Activated T-helper 9 cell treated with anti-CD3 and anti-CD28 coated beads, Interleukin-2, amount 50 U/mL, for 16 hours (primary cell): ENCODE data around the gene SFMBT2.

Source experiments
- DNase-seq: peaks from one replicate; pipeline ENCODE4 v3.0.0-alpha.2; 2020; ENCODE audit warnings: low read depth

SFMBT2 gene

DNA sequence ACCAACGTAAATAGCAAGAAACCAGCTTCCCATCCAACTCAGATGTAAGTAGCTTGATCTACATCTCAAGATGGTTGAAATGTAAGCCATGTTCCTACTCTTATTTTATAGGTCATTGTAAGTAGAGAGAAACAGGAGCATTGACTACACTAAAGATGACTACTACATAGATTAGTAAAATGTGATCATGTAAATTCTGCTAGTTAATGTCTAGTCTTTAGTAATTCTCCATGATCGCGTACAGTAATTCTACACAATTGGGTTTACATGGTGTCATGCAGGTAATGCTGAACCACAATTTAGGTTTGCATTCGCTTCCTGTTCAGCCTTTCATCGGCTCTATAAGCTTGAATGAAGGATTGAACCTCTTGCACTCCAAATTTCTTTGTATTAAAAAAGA, 14.9 kb upstream of the SFMBT2 start:
- no peak for DNase-seq

DNA sequence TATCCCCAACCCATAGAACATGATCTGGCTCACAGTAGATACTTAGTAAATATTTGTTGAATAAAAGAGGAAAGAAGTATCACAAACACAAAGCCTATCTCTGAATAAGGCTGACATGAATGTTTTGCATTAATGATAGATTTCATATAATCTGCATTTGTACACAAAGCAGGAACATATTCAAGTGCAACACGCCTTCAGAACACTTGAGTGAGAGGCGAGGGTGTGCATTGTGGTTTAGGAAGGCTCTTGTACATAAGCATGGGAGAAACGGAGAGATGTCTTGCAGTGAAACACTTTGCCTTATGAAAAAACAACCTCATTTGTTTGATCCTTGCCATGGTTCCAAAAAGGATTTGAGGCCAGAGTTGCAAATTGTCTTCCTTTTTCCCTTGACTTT, 14.1 kb upstream of the SFMBT2 start:
- DNase-seq: no peak

DNA sequence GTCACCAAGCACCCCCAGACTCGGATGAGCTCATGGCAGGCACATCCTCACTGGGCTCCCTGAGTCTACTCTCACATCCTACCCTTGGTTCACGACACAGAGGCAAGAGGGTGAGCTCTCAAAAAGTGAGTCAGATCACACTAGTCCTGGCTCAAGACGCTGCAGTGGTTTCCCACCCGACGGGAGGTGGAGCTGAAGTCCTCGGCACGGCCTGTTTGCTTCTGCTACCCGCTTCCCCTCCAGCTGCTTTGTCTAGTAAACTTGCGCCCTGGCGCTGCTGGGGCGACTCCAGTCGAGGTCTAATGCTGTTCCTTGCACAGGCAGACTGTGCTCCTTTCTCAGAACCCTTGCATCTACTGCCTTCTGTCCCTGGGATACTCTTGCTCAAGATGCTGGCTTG, 13.5 kb upstream of the SFMBT2 start:
- DNase-seq: no peak

DNA sequence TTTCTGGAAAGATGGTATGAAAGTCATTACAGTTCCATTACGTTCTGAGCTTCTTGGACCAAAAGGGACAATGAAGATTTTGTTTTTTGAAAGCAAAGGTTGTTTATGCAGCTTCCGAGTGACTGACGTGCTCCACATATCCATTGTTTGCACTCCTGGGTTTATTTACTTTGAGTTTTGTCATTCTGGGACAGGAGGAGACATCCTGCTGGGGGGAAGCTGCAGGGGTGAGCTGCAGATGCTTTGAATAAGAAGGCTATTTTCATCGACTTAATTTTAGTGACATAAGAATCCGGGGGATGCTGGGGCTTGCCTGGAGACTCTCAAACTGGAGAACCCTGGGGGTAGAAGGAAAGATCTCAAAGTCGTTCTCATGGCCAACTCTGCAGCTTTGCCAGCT, 12.7 kb upstream of the SFMBT2 start:
- DNase-seq: no peak

DNA sequence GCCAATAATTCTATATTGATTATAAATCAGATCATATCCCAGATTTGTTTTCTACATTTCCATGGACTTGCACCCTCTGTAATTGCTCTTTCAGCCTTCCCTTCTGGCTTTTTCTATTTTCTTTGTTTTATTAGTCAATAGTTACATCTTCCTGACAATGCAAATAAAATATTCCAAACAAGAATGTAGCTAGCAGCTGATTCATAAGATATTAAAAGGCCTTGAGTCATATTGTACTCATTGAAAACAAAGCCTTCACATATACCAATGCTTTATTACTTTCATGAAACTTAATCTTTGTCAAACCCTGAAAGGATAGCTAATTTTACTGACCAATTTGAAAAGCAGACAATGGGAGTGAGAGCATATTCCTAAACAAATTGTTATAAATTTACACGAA, 10.7 kb upstream of the SFMBT2 start:
- DNase-seq: no peak

DNA sequence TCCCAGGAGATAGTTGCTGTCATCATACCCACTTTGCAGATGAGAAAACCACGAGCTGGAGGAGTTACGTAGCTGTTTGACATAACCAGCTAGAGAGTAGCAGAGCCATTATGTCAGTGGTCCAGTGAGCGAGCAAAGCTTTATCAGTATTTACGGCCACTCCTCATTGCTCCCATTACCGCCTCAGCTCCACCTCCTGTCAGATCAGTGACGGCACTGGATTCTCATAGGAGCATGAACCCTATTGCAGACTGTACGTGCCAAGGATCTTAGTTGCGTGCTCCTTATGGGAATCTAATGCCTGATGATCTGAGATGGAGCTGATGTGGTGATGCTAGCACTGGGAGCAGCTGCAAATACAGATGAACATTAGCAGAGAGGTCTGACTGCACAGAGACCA, 9.2 kb upstream of the SFMBT2 start:
- no peak for DNase-seq

DNA sequence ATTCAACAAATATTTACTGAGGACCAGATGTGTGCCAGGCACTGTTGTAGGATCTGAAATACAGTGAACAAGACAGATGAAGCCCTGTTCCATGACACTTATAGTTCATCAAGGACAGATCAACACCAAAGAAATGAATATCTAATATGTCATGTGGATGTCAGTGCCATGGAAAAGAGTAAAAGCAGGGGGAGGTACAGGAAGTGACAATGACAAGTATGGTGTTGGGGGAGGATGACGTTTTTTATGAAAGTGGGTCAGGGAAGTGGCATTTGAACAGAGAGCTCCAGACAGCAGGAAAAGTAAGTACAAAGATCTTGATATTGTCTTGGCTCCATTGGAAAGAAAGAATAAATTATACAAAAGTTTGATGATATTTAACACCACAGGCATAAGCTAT, 7.0 kb upstream of the SFMBT2 start:
- no peak for DNase-seq

DNA sequence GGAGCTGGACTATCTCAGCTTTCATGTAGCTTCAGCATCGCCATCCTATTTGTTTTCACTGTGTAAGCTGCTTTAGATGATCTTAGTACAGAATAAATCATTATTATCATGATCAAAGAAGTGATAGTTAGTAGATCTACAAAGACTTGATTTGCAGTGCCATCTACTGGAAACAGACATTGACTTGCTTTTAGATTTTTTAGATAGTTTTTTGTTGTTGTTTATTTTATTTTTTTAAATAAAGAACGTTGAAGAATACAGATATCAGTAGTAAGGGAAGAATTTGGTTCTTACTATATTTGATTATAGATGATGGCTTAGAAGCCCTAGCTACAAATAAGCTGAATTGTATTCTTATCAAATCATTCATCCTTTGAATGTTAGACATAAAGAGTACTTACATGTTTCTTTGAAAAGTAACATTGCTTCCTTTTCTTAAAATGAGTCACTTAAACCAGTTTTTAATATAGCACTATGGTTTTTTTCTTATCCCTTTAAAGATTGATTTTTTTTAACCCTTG, 6.3 kb upstream of the SFMBT2 start:
- DNase-seq: no peak

DNA sequence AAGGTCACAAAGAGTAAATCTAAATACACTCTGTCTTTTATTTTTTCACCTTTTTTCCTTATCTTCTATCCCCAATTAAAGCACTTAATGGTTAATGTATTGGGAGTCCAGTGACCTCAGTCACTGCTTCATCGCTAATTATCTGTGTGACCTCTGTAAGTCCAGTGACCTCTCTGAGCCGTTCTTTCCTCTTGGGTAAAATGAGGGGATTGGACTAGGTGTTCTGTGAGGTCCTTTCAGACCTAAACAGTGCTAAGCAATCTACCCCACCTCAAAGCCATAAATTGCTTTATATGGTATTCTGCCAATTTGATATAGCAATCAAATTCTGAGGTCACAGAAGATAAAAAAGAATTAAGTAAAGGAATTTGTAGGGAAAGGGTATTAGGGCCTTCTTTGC, 3.9 kb upstream of the SFMBT2 start:
- DNase-seq: no peak

DNA sequence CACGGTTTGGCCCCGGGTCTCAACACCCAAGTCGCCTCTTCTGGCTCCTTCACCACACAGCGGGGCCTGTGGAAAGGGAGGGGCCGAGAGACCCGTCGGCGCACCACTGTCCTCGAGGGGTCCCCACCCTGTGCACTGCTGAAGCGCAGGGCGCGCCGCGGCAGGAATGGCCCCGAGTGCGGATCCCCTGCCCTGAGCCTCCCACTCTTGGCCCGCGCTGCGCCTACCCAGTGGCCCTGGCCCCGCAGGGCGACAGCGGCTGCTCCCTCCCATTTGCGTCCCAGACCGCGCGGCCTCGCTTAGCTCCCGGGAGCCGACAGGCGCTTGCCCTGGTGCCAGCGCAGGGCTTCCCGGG, 2.1 kb upstream of the SFMBT2 start:
- DNase-seq: no peak

DNA sequence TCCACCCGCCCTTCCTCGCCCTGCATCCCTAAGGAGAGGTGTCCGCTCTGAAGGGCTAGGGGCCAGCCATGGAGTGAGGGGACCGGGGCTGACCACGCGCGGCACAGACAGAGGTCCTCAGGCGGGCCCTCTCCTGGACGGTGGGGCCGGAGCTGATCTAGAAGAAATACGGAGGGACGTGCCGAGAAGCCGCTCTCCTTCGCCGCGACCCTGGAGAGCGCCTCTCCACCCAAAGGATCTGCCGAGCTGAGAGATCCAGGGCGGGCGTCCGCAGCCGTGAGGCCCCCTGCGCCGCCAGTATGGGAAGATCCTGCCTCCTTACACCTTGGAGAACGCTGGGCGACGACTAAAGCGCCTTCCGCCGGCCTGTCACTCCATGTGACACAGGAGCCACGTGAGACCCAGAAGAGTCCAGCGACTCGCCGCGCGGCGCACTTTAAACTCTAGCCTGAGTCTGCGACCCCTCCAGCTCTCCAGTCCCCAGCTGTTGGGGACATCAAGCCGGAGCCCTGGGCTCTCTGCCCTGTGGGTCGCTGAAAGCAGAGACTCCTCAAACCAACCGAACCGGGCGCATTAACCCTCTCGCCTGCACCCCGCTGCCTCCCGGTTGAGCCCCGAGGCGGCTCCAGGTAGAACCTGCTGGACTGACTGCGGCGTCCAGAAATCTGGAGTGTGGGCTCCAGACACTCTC, 1.5 kb upstream of the SFMBT2 start:
- no peak for DNase-seq

DNA sequence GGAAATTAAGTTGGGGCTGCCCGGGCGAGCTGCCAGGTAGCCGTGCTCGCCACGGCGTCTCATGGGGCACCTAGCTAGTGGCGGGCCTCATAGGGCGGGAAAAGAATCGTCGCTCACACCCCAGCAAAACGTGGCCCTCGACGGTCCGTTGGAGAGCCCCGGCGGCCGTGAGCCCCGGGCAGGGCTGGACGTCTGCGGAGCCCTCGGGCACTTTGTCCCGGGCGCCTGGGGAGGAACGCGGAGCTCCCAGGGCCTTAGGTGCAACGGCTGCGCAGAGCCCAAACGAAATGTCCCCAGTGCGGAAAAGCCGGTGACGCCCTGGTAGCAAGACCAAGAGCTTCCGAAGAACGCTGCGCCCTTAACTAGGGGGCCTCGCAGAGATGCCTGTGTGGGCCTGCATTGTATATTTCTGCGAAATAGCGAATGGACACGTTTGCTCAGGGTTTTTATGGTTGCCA, 866 bp upstream of the SFMBT2 start:
- DNase-seq: no peak

DNA sequence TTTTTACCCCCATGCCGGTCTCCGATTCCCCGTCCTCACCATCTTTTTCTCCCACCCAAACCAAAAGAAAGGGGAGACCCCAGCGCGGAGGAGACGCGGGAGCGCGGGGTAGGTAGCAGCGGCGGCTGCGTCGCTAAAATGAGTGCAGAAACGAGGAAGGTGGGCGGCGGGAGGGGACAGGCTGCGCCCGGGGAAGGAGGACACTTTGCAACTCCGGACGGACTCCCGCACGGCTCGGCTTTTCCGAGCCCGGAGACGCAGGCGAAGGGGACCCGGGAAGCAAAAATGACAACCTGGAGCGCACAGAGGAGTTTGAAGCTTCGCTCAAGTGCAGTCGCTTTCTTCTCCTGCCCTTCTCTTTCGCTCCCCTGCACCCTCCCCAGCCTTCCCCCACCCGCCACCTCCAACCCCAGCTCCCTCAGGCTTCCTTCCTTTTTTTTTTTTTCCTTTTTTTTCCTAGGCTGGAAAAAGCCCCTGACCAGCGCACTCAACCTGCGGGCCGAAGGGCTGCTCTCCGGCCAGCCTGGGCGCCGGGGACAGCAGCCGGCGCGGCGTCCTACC, 453 bp downstream of the SFMBT2 start:
- peak; percentile 21 for DNase-seq

DNA sequence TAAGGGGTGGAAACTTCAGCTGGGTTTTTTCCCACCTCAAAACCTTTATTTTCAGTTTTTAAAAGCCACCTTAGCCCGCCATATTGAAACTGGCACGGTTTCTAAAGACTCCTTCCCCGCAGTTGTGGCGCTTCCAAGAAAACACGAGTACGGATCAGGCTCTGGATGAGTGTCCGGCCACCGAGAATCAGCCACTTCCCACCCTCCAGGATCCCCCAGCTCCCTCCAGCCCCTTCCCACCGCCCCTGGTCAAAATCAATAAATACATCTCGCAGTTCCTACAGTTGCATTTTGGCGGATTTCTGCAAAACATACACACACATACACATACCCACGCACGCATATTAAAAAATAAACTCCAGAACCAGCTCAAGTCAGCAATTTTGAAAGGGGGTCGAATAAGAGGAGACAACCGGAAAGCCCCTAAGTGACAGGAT, 1.1 kb downstream of the SFMBT2 start:
- DNase-seq: peak; percentile 9

DNA sequence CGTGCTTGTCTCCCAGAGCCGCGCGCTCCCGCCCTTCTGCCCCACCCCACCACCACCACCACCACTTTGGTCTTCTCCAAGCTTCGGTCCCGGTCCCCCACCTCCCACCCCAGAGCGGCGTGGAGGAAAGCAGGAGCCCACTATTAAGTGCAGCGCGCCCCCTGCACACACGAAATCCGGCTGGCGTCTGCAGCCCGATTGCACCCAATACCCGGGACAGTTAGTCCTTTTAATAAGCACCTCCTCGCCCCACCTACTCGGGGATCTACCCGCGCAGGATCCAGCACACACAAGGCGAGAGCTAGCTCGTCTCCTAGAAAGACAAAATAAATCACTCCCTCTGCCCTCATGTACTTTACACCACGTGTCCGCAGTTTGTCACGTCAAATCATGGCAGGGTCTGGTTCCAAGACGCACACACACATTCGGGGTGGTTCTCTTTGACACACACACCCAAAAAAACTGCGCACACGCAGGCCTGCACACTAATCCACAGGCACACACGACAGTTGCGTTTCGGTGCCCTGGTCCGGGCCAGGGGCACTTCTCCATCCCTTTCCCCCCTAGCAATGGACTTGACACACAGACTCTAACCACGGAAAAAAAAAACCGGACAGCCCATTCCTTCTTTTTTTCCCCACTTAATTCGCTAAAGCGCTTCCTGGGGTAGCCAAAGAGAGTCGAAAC, 1.6 kb downstream of the SFMBT2 start:
- DNase-seq: peak; percentile 29

DNA sequence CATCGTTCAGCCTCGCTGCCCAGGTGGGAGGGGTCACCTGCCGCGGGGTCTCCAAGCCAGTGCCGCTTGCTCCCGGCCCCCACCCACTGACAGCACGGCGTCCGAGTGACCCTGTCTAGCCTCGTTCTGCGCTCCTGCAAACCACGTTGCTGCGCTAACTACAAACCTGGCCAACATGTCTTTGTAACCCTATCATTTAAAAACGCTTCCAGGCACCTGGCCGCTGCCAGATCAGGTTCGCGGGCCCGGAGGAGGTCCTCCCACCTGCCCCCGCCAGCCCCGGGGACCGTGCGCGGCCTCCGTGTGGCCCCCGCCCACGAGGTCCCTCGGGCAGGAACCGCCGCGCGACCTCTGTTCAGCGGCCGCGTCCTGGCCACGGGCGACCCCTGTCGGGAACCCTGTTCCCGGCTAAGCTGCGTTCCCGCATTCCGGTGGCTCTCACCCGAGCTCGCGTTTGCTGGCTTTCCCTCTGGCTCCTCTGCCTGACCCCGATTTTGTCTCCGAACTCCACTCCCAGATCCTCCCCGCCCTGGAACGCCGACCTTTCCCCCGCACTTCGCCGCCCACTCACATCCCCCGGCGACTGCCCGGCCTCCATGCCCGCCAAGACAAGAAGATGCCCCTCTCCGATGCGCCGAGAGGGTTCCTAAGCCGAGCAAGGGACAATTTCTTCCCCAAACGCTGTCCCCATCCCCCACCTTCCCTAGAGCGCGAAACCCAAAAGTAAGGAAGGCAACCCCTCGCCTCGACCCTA, 2.4 kb downstream of the SFMBT2 start:
- DNase-seq: peak; percentile 43

DNA sequence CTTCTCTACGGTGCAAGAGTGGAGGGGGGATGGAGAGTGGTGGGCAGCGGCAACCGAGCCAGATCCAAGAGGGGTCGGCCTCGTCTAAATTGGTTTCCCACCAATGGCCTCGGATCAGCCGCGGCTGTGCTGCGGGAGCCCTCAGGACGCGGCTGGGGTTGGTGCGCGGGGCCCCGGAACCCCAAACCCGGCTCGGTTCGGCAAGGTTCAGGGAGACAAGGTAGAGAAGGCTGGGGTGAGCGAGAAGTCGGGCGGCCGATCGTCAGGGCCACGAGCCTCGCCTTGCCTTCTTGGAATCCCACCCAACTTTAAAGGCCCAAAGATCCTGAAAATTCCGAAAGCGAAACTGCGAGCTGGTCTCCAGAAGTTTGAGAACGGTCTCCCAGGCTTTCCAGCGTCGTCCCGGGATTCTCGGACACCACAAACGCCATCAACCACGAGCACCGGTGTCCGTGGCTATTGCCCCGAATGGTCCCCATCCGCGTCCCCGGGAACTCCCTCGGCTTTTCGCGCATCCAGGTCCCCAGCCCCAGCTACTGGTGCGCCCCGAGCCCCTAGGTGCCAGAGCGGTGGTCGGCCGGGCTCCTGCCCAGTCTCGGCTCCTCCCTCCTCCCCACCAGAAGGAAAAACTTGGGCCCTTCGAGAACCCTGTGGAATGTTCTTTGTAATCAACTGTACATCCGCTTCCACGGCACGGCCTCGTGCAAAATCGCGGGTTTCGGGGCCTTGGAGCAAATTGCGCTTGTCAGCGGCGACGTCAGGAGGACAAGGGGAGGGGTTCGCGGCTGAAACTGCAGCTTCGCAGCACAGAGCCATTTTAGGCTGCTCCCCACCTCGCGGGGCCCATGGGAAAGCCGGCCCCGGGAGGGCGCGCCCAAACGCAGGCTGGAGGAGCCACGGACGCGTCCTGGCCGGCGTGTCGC, 3.2 kb downstream of the SFMBT2 start:
- DNase-seq: peak; percentile 21

DNA sequence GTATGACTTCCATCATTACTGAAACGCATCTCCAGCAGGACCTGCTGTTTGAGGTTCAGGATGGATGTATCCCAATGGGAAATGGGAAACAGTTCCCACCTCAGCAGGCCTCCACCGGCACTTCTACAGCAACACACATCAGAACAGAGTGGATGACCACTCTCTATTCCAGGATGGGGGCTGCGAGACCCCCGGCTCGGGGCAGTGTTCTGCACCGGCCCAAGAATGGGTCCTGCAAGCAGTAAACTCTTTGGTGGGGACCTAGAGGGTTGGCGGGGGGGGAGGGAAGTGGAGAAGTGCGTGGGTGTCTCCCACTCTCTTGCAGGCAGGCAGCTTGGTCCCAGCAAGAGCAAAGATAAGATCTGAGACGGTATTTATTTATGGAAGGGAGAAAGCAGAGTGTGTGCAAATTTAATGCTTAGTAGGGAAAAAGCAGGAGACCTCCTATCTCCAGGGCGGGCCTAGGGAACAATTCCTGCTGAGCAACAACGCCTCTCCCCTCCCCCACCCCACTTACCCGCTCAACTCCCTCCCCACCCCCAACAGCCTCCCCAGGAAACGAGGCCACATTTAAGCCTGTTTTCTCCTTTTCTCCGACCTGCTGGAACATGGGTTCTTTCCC, 4.0 kb downstream of the SFMBT2 start:
- DNase-seq: no peak

DNA sequence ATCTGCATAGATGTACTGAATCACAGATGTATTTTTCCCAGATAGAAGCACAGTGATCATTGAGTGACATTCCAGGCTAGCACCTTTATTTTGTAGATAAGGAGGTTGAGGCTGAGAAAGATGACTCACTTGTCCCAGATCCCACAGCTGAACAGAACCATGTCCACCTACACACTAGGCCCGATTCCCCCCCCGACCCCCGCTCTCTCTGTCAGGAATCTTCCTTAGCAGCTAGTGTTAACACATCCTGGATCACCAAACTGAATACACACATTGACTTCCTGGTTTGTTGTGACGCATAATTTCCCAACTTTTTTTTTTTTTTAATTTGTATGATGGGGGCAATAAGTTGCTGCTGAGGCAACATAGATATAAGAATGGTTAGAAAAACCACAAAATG, 5.2 kb downstream of the SFMBT2 start:
- no peak for DNase-seq

DNA sequence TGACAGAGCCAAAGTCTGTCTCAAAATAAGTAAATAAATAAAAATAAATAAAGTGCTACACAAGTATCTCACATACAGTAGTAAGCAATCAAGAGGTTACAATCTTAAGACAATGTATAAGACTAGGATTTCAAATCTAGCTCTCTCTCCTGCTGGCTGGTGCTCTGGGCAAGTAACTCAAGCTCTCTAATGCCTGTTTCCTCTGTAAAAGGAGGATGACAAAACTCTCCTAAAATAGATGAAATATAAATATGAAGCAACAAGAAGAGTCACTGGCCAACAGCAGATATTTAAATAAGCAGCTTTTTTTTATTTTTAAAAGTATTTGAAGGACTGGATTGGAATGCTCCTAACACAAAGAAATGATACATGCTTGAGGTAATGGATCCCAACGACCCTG, 7.2 kb downstream of the SFMBT2 start:
- DNase-seq: no peak

DNA sequence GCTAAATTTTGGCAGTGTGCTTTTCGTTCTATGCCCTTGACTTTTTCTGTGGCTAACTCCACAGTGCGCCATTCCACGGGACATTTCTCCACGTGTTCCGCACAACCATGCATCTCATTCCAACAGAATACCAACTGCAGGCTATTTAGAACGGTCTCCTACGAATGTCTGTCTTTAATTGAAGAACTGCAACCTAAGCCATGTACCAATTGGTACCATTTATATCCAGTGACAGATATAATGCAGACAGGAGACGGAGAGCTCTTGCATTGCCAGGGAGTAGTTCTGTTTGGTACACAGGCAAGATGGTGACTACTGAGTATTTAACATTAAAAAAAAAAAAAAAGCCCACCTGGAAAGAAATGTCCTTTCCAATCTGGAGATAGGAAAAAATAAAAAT, 9.1 kb downstream of the SFMBT2 start:
- DNase-seq: no peak
